ENCODE measurements around the gene RASGEF1C. TPM values are rescaled to one million over a fixed set of nuclear protein-coding genes. Genes with fewer than 3 reads are reported as not detected.

Gene RASGEF1C
- total and polyA plus RNA-seq, 10 of the 15 experiments (the other 5 are each of a cell fraction or from before 2014, with no cell fraction given) = not detected

DNA sequence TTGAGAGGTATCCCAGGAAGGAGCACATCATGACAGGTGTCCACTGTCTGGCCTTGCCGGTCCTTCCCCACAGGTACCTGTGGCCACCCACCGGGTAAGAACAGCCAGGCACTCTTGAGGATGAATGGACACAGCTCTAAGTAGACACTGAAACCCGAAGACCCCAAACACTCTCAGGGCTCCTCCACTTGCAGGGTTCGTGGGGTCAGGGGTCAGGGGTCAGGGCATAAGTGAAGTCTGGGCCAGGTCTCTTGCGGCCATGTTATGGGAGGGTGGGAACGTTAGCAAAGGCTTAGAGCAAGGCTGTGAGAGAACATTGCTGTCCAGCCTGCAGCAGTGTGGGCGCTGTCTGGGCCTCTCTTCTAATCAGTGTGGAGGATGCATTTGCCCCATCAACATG, 42.9 kb upstream of the RASGEF1C start:
- SMC1A ChIA-PET (ENCODE audit: uncharacterized antibody, unreplicated experiment) = interaction anchor here (1.1 kb wide), 1 partner anchor 12 kb away, joined by 3 read pairs; no protein-coding TSS in a partner anchor
- intact Hi-C loops (cut with micrococcal nuclease; ENCODE audit: unreplicated experiment) = no loop called here
- H2AFZ ChIP-seq (ENCODE audit: control insufficient read depth, low read depth, low read length) = no peak overlapping the region
- TF ChIP-seq BCL11A (IDR thresholded peaks at IDR 0.05; ENCODE audit: low read depth, low read length) = no peak
- no peak for TF ChIP-seq SMAD5 (IDR thresholded peaks at IDR 0.05; ENCODE audit: low read depth)
- 0 out of 2 replicates have a peak, but pooled peaks have one; percentile 7 for TF ChIP-seq NR2C1 (IDR thresholded peaks at IDR 0.05)
- FAIRE-seq = no peak
- H3K27ac ChIP-seq (ENCODE audit: control insufficient read depth, insufficient read depth) = no peak overlapping the region
- no peak for ATAC-seq
- no peak overlapping the region for H3K9ac ChIP-seq (ENCODE audit: control insufficient read depth, insufficient read depth, low read length)
- CTCF ChIA-PET = no interaction called here
- peaks cover 39% of the 10 kb centered on the region; the same call in 2 of the 3 replicates for H3K9me3 ChIP-seq (replicated peaks; ENCODE audit: control insufficient read depth, insufficient read depth, low read length)
- no peak overlapping the region for H3K4me3 ChIP-seq
- 98% methylated on average over 7 of the region's 7 CpGs for WGBS (ENCODE audit: insufficient coverage, insufficient replicate concordance, low lambda C conversion rate, missing lambda C conversion rate)
- H3K79me2 ChIP-seq (ENCODE audit: control insufficient read depth, insufficient read depth, low read length) = no peaks in the 10 kb centered on the region
- H3K36me3 ChIP-seq (ENCODE audit: control insufficient read depth in 2 of 2, insufficient read depth in 2 of 2, low read length in 1 of 2) = peaks cover 2 to 17% of the 10 kb centered on the region in 2 experiments
- H3K4me2 ChIP-seq (ENCODE audit: control insufficient read depth, insufficient read depth) = no peak overlapping the region
- H3K4me1 ChIP-seq (ENCODE audit: control insufficient read depth, insufficient read depth, low read length) = no peaks in the 10 kb centered on the region
- DNase-seq (ENCODE audit: low read depth, low spot score) = no peak
- no peaks in the 10 kb centered on the region for H3K27me3 ChIP-seq (replicated peaks in 1 of 2; ENCODE audit: control insufficient read depth in 2 of 2, insufficient read depth in 2 of 2, low read length in 1 of 2)
- H4K20me1 ChIP-seq (ENCODE audit: control insufficient read depth, insufficient read depth) = no peaks in the 10 kb centered on the region
- POLR2A ChIA-PET = no interaction called here
- RAD21 ChIA-PET (ENCODE audit: unreplicated experiment) = no interaction called here
- BruUV-seq (replicated peaks) = no TSS peak
- in situ Hi-C loops (cut with MboI) = no loop called here

DNA sequence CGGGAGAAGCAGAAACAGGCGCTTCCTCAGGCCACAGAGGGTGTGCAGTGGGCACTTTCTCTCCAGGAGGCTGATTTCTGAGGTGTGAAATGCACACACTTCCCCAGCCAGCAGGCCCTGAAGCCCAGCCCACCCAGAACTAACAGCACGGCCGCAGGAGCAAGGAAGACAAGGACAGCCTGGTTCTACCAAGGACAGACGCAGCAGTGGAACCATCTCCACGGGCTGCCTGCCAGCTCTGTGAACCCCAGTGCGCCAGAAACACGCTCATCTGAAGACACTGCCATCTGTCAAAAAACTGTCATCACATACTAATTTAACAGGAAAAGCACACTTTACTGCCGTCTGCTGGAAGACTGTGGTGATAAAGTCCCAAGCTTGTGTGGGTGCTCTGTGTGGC, 42.1 kb upstream of the RASGEF1C start:
- TF ChIP-seq, protein P1, sequence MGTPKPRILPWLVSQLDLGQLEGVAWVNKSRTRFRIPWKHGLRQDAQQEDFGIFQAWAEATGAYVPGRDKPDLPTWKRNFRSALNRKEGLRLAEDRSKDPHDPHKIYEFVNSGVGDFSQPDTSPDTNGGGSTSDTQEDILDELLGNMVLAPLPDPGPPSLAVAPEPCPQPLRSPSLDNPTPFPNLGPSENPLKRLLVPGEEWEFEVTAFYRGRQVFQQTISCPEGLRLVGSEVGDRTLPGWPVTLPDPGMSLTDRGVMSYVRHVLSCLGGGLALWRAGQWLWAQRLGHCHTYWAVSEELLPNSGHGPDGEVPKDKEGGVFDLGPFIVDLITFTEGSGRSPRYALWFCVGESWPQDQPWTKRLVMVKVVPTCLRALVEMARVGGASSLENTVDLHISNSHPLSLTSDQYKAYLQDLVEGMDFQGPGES (IDR thresholded peaks at IDR 0.05) = no peak
- no peak for TF ChIP-seq PAX8 (IDR thresholded peaks at IDR 0.05)
- TF ChIP-seq IRF4 (IDR thresholded peaks at IDR 0.05; ENCODE audit: low read depth, low read length) = no peak
- no peak for TF ChIP-seq POLR2AphosphoS5 (IDR thresholded peaks at IDR 0.05; ENCODE audit: low read length)
- TF ChIP-seq RUNX3 (IDR thresholded peaks at IDR 0.05; ENCODE audit: low read length) = no peak
- no peak for TF ChIP-seq IKZF1 (conservative IDR thresholded peaks at IDR 0.05)
- no peak for TF ChIP-seq ZBED1 (IDR thresholded peaks at IDR 0.05; ENCODE audit: borderline replicate concordance)
- TF ChIP-seq BHLHE40 (IDR thresholded peaks at IDR 0.05; ENCODE audit: borderline replicate concordance in 1 of 2, low read depth in 2 of 2, low read length in 1 of 2) = no peak
- TF ChIP-seq, protein P2, sequence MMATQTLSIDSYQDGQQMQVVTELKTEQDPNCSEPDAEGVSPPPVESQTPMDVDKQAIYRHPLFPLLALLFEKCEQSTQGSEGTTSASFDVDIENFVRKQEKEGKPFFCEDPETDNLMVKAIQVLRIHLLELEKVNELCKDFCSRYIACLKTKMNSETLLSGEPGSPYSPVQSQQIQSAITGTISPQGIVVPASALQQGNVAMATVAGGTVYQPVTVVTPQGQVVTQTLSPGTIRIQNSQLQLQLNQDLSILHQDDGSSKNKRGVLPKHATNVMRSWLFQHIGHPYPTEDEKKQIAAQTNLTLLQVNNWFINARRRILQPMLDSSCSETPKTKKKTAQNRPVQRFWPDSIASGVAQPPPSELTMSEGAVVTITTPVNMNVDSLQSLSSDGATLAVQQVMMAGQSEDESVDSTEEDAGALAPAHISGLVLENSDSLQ (IDR thresholded peaks at IDR 0.05) = no peak
- no peak for TF ChIP-seq CREB1 (IDR thresholded peaks at IDR 0.05; ENCODE audit: low read depth)
- Histone ChIP-seq H3K27me3 (replicated peaks in 1 of 2; ENCODE audit: control insufficient read depth in 2 of 2, insufficient read depth in 2 of 2, low read length in 1 of 2) (no peaks in the 10 kb centered on the region), H4K20me1 (ENCODE audit: control insufficient read depth, insufficient read depth) (no peaks in the 10 kb centered on the region), H3K36me3 (ENCODE audit: control insufficient read depth in 2 of 2, insufficient read depth in 2 of 2, low read length in 1 of 2) (peaks cover 2 to 18% of the 10 kb centered on the region in 2 experiments), H3K4me3 (no peak overlapping the region), H3K4me1 (ENCODE audit: control insufficient read depth, insufficient read depth, low read length) (no peaks in the 10 kb centered on the region), H2AFZ (ENCODE audit: control insufficient read depth, low read depth, low read length) (no peak overlapping the region), H3K9ac (ENCODE audit: control insufficient read depth, insufficient read depth, low read length) (no peak overlapping the region), H3K27ac (ENCODE audit: control insufficient read depth, insufficient read depth) (no peak overlapping the region), H3K9me3 (replicated peaks; ENCODE audit: control insufficient read depth, insufficient read depth, low read length) (peaks cover 39% of the 10 kb centered on the region; the same call in 2 of the 3 replicates), H3K79me2 (ENCODE audit: control insufficient read depth, insufficient read depth, low read length) (no peaks in the 10 kb centered on the region), H3K4me2 (ENCODE audit: control insufficient read depth, insufficient read depth) (no peak overlapping the region)
- ChIA-PET CTCF (no interaction called here), SMC1A (ENCODE audit: uncharacterized antibody, unreplicated experiment) (interaction anchor here (1.1 kb wide), 1 partner anchor 11 kb away, joined by 3 read pairs; no protein-coding TSS in a partner anchor), POLR2A (no interaction called here), RAD21 (ENCODE audit: unreplicated experiment) (no interaction called here)
- ATAC-seq (no peak), DNase-seq (ENCODE audit: low read depth, low spot score) (no peak), FAIRE-seq (no peak)
- WGBS (ENCODE audit: insufficient coverage, insufficient replicate concordance, low lambda C conversion rate, missing lambda C conversion rate) = 95% methylated on average over 7 of the region's 9 CpGs
- in situ Hi-C loops (cut with MboI) = no loop called here
- intact Hi-C loops (cut with micrococcal nuclease; ENCODE audit: unreplicated experiment) = no loop called here
- BruUV-seq (replicated peaks) = no TSS peak

Data from GM12878 (cell line).